Activated CD4-positive, alpha-beta memory T cell treated with anti-CD3 and anti-CD28 coated beads for 36 hours (primary cell): ENCODE data around the gene TMEM176B. TPM values are rescaled to one million over a fixed set of nuclear protein-coding genes. Genes with fewer than 3 reads are reported as not detected.

ENCODE experiments used
- CTCF ChIA-PET: fragments of 350-600 bp; sonication (Branson Sonifier 250); formaldehyde crosslinking; loops from one replicate; lab custom pipeline; 2021; ENCODE audit warnings: antibody characterized with exemption, inconsistent platforms; lab: Charles Lee
- POLR2A ChIA-PET: fragments of 350-600 bp; sonication (Branson Sonifier 250); formaldehyde crosslinking; loops from one replicate; lab custom pipeline; 2021; ENCODE audit warnings: antibody characterized with exemption; lab: Charles Lee
- DNase-seq: peaks from one replicate; pipeline ENCODE4 v3.0.0-alpha.2; 2020
- H3K27ac Mint-ChIP-seq: one replicate; pipeline ENCODE4 v1.8.0; 2021; ENCODE audit warnings: mixed read lengths
- H3K27me3 Mint-ChIP-seq: one replicate; pipeline ENCODE4 v1.8.0; 2021; ENCODE audit warnings: mixed read lengths
- H3K36me3 Mint-ChIP-seq: one replicate; pipeline ENCODE4 v1.8.0; 2021; ENCODE audit warnings: mixed read lengths
- H3K4me1 Mint-ChIP-seq: one replicate; pipeline ENCODE4 v1.8.0; 2021; ENCODE audit warnings: low read depth, mixed read lengths
- H3K4me3 Mint-ChIP-seq: one replicate; pipeline ENCODE4 v1.8.0; 2021; ENCODE audit warnings: mild to moderate bottlenecking, mixed read lengths
- H3K9me3 Mint-ChIP-seq: one replicate; pipeline ENCODE4 v1.8.0; 2021; ENCODE audit warnings: mixed read lengths
- intact Hi-C: fragments of 100-400 bp; cut with micrococcal nuclease; formaldehyde crosslinking; loops from one replicate; pipeline ENCODE4 v1.15.1; 2023
- total RNA-seq, 2 experiments: library from RNA; stranded (reverse); gene quantifications; one replicate each; pipeline ENCODE4 v1.2.3, GENCODE V29; 2021

Gene TMEM176B
- total RNA-seq, 2 experiments from 2014 or later: not detected

DNA sequence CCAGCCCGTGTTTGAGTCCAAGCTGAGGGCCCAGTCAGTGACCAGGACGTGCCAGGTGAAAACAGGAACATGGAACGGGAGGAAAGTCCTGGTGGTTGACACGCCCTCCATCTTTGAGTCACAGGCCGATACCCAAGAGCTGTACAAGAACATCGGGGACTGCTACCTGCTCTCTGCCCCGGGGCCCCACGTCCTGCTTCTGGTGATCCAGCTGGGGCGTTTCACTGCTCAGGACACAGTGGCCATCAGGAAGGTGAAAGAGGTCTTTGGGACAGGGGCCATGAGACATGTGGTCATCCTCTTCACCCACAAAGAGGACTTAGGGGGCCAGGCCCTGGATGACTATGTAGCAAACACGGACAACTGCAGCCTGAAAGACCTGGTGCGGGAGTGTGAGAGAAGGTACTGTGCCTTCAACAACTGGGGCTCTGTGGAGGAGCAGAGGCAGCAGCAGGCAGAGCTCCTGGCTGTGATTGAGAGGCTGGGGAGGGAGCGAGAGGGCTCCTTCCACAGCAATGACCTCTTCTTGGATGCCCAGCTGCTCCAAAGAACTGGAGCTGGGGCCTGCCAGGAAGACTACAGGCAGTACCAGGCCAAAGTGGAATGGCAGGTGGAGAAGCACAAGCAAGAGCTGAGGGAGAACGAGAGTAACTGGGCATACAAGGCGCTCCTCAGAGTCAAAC is 57.7 kb downstream of the TMEM176B start:
- ChIA-PET POLR2A (interaction anchor here (0.7 to 3.1 kb wide), 9 partner anchors 9 to 295 kb away, joined by 4 to 14 read pairs (median 5); partner anchors contain the start of genes GIMAP1, GIMAP2 and GIMAP7), CTCF (interaction anchor here (0.9 to 2.9 kb wide), 9 partner anchors 10 to 296 kb away, joined by 3 to 14 read pairs (median 5); partner anchors contain the start of genes GIMAP1 and GIMAP8)
- Mint-ChIP-seq H3K9me3 (no peaks in the 10 kb centered on the region), H3K27ac (peak overlapping the region; percentile 97), H3K4me1 (peaks cover 76% of the 10 kb centered on the region), H3K4me3 (peak overlapping the region; percentile 87), H3K36me3 (peaks cover 79% of the 10 kb centered on the region), H3K27me3 (no peaks in the 10 kb centered on the region)
- DNase-seq: peak; percentile 67
- intact Hi-C loops: no loop called here

Other genes with a start within 250 kb of the TMEM176B start
- gene GIMAP4, start 233.0 kb downstream of the TMEM176B start, total RNA-seq: 100 to 1,000 TPM; 128 to 140 TPM
- 10 to 100 TPM; 28.9 to 30.2 TPM for gene GIMAP6, start 168.0 kb downstream of the TMEM176B start, total RNA-seq
- 10 to 100 TPM; 38.8 to 44.1 TPM for gene GIMAP2, start 114.7 kb downstream of the TMEM176B start, total RNA-seq
- 1 to 10 TPM; 6.0 to 6.2 TPM for gene GIMAP1, start 83.8 kb downstream of the TMEM176B start, total RNA-seq
- gene GIMAP5, start 62.9 kb downstream of the TMEM176B start, total RNA-seq: 10 to 100 TPM; 45.9 to 48.3 TPM
- gene TMEM176A, start 405 bp upstream of the TMEM176B start, total RNA-seq: not detected
- gene AOC1, start 52.2 kb upstream of the TMEM176B start, total RNA-seq: not detected
- gene KCNH2, start 178.0 kb upstream of the TMEM176B start, total RNA-seq: under 1 TPM; 0.34 to 0.45 TPM
- gene NOS3, start 190.7 kb upstream of the TMEM176B start, total RNA-seq: 10 to 100 TPM; 10.4 to 13.2 TPM
- gene ATG9B, start 224.1 kb upstream of the TMEM176B start, total RNA-seq: 1 to 10 TPM; 3.5 to 4.6 TPM
- 10 to 100 TPM; 48.4 to 49.5 TPM for gene ABCB8, start 228.1 kb upstream of the TMEM176B start, total RNA-seq
- gene ASIC3, start 248.2 kb upstream of the TMEM176B start, total RNA-seq: 1 to 10 TPM; 5.3 to 7.6 TPM